Measurements from ENCODE around the gene CD28. TPM values are rescaled to one million over a fixed set of nuclear protein-coding genes. Genes with fewer than 3 reads are reported as not detected.

CD28 gene
- total and polyA plus RNA-seq, 10 of the 15 experiments (the other 5 are each of a cell fraction or from before 2014, with no cell fraction given) = 0.03 to 0.23 (median 0.04) TPM; not detected in 7

- no peak overlapping the region for H3K27ac ChIP-seq (ENCODE audit: control insufficient read depth, insufficient read depth)
Observed at GRCh38 chr2:203707530-203707929, 1.1 kb downstream of the CD28 start.

GRCh38 chr2:203708846-203709396 is 2.5 kb downstream of the CD28 start:
- no peaks in the 10 kb centered on the region for H3K36me3 ChIP-seq (ENCODE audit: control insufficient read depth in 2 of 2, insufficient read depth in 2 of 2, low read length in 1 of 2)
- DNase-seq (ENCODE audit: low read depth, low spot score) (no peak), FAIRE-seq (no peak), ATAC-seq (no peak)
- in situ Hi-C loops (cut with MboI) = no loop called here
- H3K27ac ChIP-seq (ENCODE audit: control insufficient read depth, insufficient read depth) = no peak overlapping the region
- H3K79me2 ChIP-seq (ENCODE audit: control insufficient read depth, insufficient read depth, low read length) = no peaks in the 10 kb centered on the region
- peaks cover 4% of the 10 kb centered on the region; the same call in 1 of the 2 replicates for H3K4me1 ChIP-seq (ENCODE audit: control insufficient read depth, insufficient read depth, low read length)
- WGBS (ENCODE audit: insufficient coverage, insufficient replicate concordance, low lambda C conversion rate, missing lambda C conversion rate) = 97% methylated on average over 11 of the region's 11 CpGs
- POLR2A ChIA-PET = interaction anchor here (1.1 kb wide), 1 partner anchor 10 kb away, joined by 5 read pairs; no protein-coding TSS in a partner anchor
- SMC1A ChIA-PET (ENCODE audit: uncharacterized antibody, unreplicated experiment) = no interaction called here
- no peak overlapping the region for H2AFZ ChIP-seq (ENCODE audit: control insufficient read depth, low read depth, low read length)
- no TSS peak for BruUV-seq (replicated peaks)
- intact Hi-C loops (cut with micrococcal nuclease; ENCODE audit: unreplicated experiment) = no loop called here
- RAD21 ChIA-PET (ENCODE audit: unreplicated experiment) = no interaction called here
- no peak overlapping the region for H3K4me3 ChIP-seq
- H4K20me1 ChIP-seq (ENCODE audit: control insufficient read depth, insufficient read depth) = no peaks in the 10 kb centered on the region
- no peaks in the 10 kb centered on the region for H3K27me3 ChIP-seq (replicated peaks in 1 of 2; ENCODE audit: control insufficient read depth in 2 of 2, insufficient read depth in 2 of 2, low read length in 1 of 2)
- H3K9ac ChIP-seq (ENCODE audit: control insufficient read depth, insufficient read depth, low read length) = no peak overlapping the region
- H3K4me2 ChIP-seq (ENCODE audit: control insufficient read depth, insufficient read depth) = no peak overlapping the region
- no peaks in the 10 kb centered on the region; the same call in 1 of the 3 replicates for H3K9me3 ChIP-seq (replicated peaks; ENCODE audit: control insufficient read depth, insufficient read depth, low read length)
- CTCF ChIA-PET = no interaction called here
- TF ChIP-seq IRF5 (IDR thresholded peaks at IDR 0.05; ENCODE audit: borderline replicate concordance) = no peak
- TF ChIP-seq SUPT20H (IDR thresholded peaks at IDR 0.05; ENCODE audit: borderline replicate concordance, control insufficient read depth, low read depth, low read length) = no peak
- no peak for TF ChIP-seq ZNF217 (IDR thresholded peaks at IDR 0.05)
- TF ChIP-seq ZNF622 (IDR thresholded peaks at IDR 0.05) = no peak
- no peak for TF ChIP-seq BACH1 (IDR thresholded peaks at IDR 0.05; ENCODE audit: borderline replicate concordance)
- TF ChIP-seq GATAD2B (conservative IDR thresholded peaks at IDR 0.05; ENCODE audit: low read depth) = no peak
- no peak for TF ChIP-seq ETV6 (conservative IDR thresholded peaks at IDR 0.05 in 1 of 2, IDR thresholded peaks at IDR 0.05 in 1 of 2; ENCODE audit: borderline replicate concordance in 1 of 2, low read depth in 1 of 2)
- TF ChIP-seq GABPA (IDR thresholded peaks at IDR 0.05; ENCODE audit: low read depth) = no peak
- no peak for TF ChIP-seq IKZF1 (conservative IDR thresholded peaks at IDR 0.05)
- TF ChIP-seq POLR2AphosphoS2 (IDR thresholded peaks at IDR 0.05; ENCODE audit: low read depth, low read length) = no peak
- TF ChIP-seq JUND (IDR thresholded peaks at IDR 0.05; ENCODE audit: low read depth, low read length) = no peak
- TF ChIP-seq EED (IDR thresholded peaks at IDR 0.05; ENCODE audit: low read depth) = no peak
- TF ChIP-seq ZNF24 (IDR thresholded peaks at IDR 0.05) = no peak
- TF ChIP-seq KLF5 (IDR thresholded peaks at IDR 0.05; ENCODE audit: partially characterized antibody) = no peak

More at GRCh38 chr2:203707530-203707929, 1.1 kb downstream of the CD28 start:
- Histone ChIP-seq H3K9ac (ENCODE audit: control insufficient read depth, insufficient read depth, low read length) (no peak overlapping the region), H2AFZ (ENCODE audit: control insufficient read depth, low read depth, low read length) (no peak overlapping the region), H3K4me3 (no peak overlapping the region), H3K79me2 (ENCODE audit: control insufficient read depth, insufficient read depth, low read length) (no peaks in the 10 kb centered on the region), H3K9me3 (replicated peaks; ENCODE audit: control insufficient read depth, insufficient read depth, low read length) (no peaks in the 10 kb centered on the region; the same call in 1 of the 3 replicates), H4K20me1 (ENCODE audit: control insufficient read depth, insufficient read depth) (no peaks in the 10 kb centered on the region), H3K36me3 (ENCODE audit: control insufficient read depth in 2 of 2, insufficient read depth in 2 of 2, low read length in 1 of 2) (no peaks in the 10 kb centered on the region), H3K4me1 (ENCODE audit: control insufficient read depth, insufficient read depth, low read length) (peaks cover 4% of the 10 kb centered on the region; the same call in 1 of the 2 replicates), H3K27me3 (replicated peaks in 1 of 2; ENCODE audit: control insufficient read depth in 2 of 2, insufficient read depth in 2 of 2, low read length in 1 of 2) (no peaks in the 10 kb centered on the region), H3K4me2 (ENCODE audit: control insufficient read depth, insufficient read depth) (no peak overlapping the region)
- ChIA-PET RAD21 (ENCODE audit: unreplicated experiment) (no interaction called here), SMC1A (ENCODE audit: uncharacterized antibody, unreplicated experiment) (interaction anchor here (0.9 kb wide), 1 partner anchor 92 kb away, joined by 5 read pairs; no protein-coding TSS in a partner anchor), POLR2A (interaction anchor here (0.6 kb wide), 1 partner anchor 811 kb away, joined by 3 read pairs; no protein-coding TSS in a partner anchor), CTCF (no interaction called here)
- DNase-seq (ENCODE audit: low read depth, low spot score) = no peak
- 91% methylated on average over 5 of the region's 5 CpGs for WGBS (ENCODE audit: insufficient coverage, insufficient replicate concordance, low lambda C conversion rate, missing lambda C conversion rate)
- intact Hi-C loops (cut with micrococcal nuclease; ENCODE audit: unreplicated experiment) (no loop called here), in situ Hi-C loops (cut with MboI) (no loop called here)
- BruUV-seq (replicated peaks) = no TSS peak
- no peak for FAIRE-seq
- ATAC-seq = no peak
- TF ChIP-seq ZNF24 (IDR thresholded peaks at IDR 0.05) (no peak), HDAC6 (IDR thresholded peaks at IDR 0.05; ENCODE audit: unreplicated experiment) (no peak), RBBP5 (conservative IDR thresholded peaks at IDR 0.05) (no peak), PAX8 (IDR thresholded peaks at IDR 0.05) (no peak), MAX (IDR thresholded peaks at IDR 0.05; ENCODE audit: low read depth, low read length) (no peak), EED (IDR thresholded peaks at IDR 0.05; ENCODE audit: low read depth) (no peak), BACH1 (IDR thresholded peaks at IDR 0.05; ENCODE audit: borderline replicate concordance) (no peak), ZNF274 (IDR thresholded peaks at IDR 0.05; ENCODE audit: insufficient read depth, insufficient read length) (no peak)

Measured in GM12878 (cell line).